Natural killer cell (primary cell): ENCODE measurements around the gene MYO7B. TPM values are rescaled to one million over a fixed set of nuclear protein-coding genes. Genes with fewer than 3 reads are reported as not detected.

Source experiments
- ATAC-seq, 3 donors: fragments of 150-1000 bp in 2 of 3; fragments of 200-7000 bp in 1 of 3; cut with Tn5 transposase; 1 replicate in 1 of 3; 2 replicates in 2 of 3; pipeline ENCODE4 v1.10.0; 2021; ENCODE audit warnings: mild to moderate bottlenecking in 2 of 3, moderate library complexity in 2 of 3
- DNase-seq, 2 donors: peaks; one replicate each; pipeline versions ENCODE4 v3.0.0 to v3.0.0-alpha.2; 2013 to 2021; ENCODE audit warnings: mixed read lengths in 1 of 2
- H3K27ac ChIP-seq: one replicate; pipeline ENCODE4 v1.5.1; 2013; ENCODE audit warnings: mild to moderate bottlenecking, low read length
- H3K27me3 ChIP-seq: one replicate; pipeline ENCODE4 v1.6.1; 2013; ENCODE audit warnings: low read length; ENCODE audit not compliant: control insufficient read depth, insufficient read depth
- H3K36me3 ChIP-seq: one replicate; pipeline ENCODE4 v1.6.1; 2013; ENCODE audit warnings: low read length; ENCODE audit not compliant: control insufficient read depth, insufficient read depth
- H3K4me1 ChIP-seq: one replicate; pipeline ENCODE4 v1.6.1; 2013; ENCODE audit warnings: low read length; ENCODE audit not compliant: control insufficient read depth, insufficient read depth
- H3K4me3 ChIP-seq: one replicate; pipeline ENCODE4 v1.5.1; 2013; ENCODE audit warnings: low read length
- H3K9me3 ChIP-seq: one replicate; pipeline ENCODE4 v1.6.1; 2013; ENCODE audit warnings: low read length; ENCODE audit not compliant: control insufficient read depth, insufficient read depth
- H3K27ac Mint-ChIP-seq, 2 donors: one replicate each; pipeline ENCODE4 v1.8.0; 2022; ENCODE audit warnings: mild to moderate bottlenecking in 2 of 2, mixed read lengths in 2 of 2, moderate library complexity in 1 of 2
- H3K27me3 Mint-ChIP-seq, 2 donors: one replicate each; pipeline ENCODE4 v1.8.0; 2022; ENCODE audit warnings: low read depth in 2 of 2, mixed read lengths in 2 of 2
- H3K36me3 Mint-ChIP-seq: one replicate; pipeline ENCODE4 v1.8.0; 2022; ENCODE audit warnings: mixed read lengths
- H3K4me1 Mint-ChIP-seq, 2 donors: one replicate each; pipeline ENCODE4 v1.8.0; 2022; ENCODE audit warnings: mixed read lengths in 2 of 2
- H3K4me3 Mint-ChIP-seq: one replicate; pipeline ENCODE4 v1.8.0; 2022; ENCODE audit warnings: mild to moderate bottlenecking, moderate library complexity, mixed read lengths
- H3K9me3 Mint-ChIP-seq, 2 donors: one replicate each; pipeline ENCODE4 v1.8.0; 2022; ENCODE audit warnings: mixed read lengths in 2 of 2
- WGBS: methylation state at CpG from one replicate; pipeline ENCODE4 v1.1.7; 2013; ENCODE audit warnings: missing lambda C conversion rate; ENCODE audit not compliant: insufficient coverage; 5-methylcytosine and 5-hydroxymethylcytosine counted together
- intact Hi-C: fragments of 100-400 bp; cut with micrococcal nuclease; formaldehyde crosslinking; loops from one replicate; pipeline ENCODE4 v1.14.2; 2022
- total RNA-seq, 4 donors: library from RNA; stranded (reverse); fragments of 120-200 nt in 1 of 4; gene quantifications; one replicate each; pipeline versions ENCODE4 v1.2.3 to v1.2.4, GENCODE V29; 2013 to 2022
- TF ChIP-seq, protein P1 (sequence below): fragments of 200-600 bp; IDR thresholded peaks from one replicate; pipeline ENCODE4 v1.8.0; 2022; ENCODE audit warnings: antibody characterized with exemption

Gene MYO7B
- total RNA-seq, 3 donors from 2014 or later (not counting 1 experiment from before 2014, with no cell fraction given) = 0.14 to 0.45 (median 0.25) TPM

DNA sequence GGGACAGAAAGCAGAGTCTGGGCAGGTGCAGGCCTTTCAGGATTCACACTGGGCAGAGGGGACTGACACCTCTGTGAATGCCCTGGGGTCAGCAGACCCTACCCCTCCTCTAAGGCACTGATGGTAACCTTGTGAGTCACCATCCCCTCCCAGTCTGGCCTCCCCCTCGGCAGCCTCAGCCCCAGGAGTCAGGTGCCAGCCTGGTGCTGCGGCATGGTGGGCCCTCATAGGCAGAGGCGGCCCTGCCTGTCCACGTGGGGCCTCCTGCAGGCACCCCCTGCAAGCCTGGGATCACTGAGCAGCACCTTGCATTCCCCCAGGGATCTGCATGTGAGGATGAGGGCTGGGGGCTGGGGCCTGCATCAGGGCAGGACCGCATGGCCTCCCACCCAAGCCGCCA is 105.7 kb downstream of the MYO7B start:
- H3K9me3 Mint-ChIP-seq = no peaks in the 10 kb centered on the region
- Histone ChIP-seq H3K4me1 (peaks cover 57% of the 10 kb centered on the region), H3K4me3 (no peak overlapping the region), H3K9me3 (no peaks in the 10 kb centered on the region), H3K27ac (no peak overlapping the region), H3K36me3 (no peaks in the 10 kb centered on the region), H3K27me3 (no peaks in the 10 kb centered on the region)
- WGBS = 80% methylated on average over 6 of the region's 6 CpGs
- ATAC-seq (no peak), DNase-seq (peak in 1 of 2 donors; percentile 28)
- no peaks in the 10 kb centered on the region for H3K27me3 Mint-ChIP-seq
- H3K36me3 Mint-ChIP-seq = no peaks in the 10 kb centered on the region
- no peak overlapping the region for H3K4me3 Mint-ChIP-seq
- H3K27ac Mint-ChIP-seq = no peak overlapping the region
- intact Hi-C loops = no loop called here
- TF ChIP-seq, protein P1, sequence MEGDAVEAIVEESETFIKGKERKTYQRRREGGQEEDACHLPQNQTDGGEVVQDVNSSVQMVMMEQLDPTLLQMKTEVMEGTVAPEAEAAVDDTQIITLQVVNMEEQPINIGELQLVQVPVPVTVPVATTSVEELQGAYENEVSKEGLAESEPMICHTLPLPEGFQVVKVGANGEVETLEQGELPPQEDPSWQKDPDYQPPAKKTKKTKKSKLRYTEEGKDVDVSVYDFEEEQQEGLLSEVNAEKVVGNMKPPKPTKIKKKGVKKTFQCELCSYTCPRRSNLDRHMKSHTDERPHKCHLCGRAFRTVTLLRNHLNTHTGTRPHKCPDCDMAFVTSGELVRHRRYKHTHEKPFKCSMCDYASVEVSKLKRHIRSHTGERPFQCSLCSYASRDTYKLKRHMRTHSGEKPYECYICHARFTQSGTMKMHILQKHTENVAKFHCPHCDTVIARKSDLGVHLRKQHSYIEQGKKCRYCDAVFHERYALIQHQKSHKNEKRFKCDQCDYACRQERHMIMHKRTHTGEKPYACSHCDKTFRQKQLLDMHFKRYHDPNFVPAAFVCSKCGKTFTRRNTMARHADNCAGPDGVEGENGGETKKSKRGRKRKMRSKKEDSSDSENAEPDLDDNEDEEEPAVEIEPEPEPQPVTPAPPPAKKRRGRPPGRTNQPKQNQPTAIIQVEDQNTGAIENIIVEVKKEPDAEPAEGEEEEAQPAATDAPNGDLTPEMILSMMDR = no peak
- H3K4me1 Mint-ChIP-seq = peaks cover 0 to 5% of the 10 kb centered on the region in 2 donors

DNA sequence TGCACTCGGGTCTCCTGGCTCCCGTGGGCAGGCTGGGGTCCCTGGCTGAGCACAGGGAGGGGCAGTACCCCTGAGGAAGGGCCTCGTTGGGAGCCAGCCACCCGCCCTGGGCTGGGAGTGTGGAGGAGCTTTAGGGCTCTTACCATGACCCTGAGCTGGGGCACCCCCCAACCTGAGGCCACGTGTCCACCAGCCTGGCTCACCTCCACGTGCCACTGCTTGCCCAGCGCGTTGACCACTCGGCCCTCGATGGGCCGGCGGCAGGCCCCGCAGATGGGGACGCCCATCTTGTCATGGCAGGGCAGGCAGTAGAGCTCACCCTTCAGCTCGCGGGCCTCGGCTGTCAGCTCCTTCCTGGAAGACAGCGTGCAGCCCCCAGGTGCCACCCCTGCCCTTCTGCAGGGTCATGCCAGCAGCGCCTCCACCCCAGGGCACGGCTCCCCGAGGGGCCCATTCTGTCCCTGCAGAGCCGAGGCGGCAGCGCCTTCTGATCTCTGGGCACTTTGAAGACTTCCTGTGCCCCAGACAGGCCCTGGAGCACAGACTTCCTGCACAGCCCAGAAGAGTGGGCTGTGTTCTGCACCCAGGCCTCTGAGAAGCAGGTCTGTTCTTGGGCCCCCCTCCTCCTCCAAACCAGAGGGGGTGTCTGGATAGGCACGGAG is 106.5 kb downstream of the MYO7B start:
- no peak overlapping the region for H3K27ac Mint-ChIP-seq
- no peak overlapping the region for H3K4me3 ChIP-seq
- no peak overlapping the region for H3K27ac ChIP-seq
- H3K36me3 ChIP-seq = no peaks in the 10 kb centered on the region
- peak in 1 of 2 donors; percentile 77 for DNase-seq
- H3K9me3 Mint-ChIP-seq = no peaks in the 10 kb centered on the region
- peaks cover 55% of the 10 kb centered on the region for H3K4me1 ChIP-seq
- H3K27me3 ChIP-seq = no peaks in the 10 kb centered on the region
- H3K9me3 ChIP-seq = no peaks in the 10 kb centered on the region
- H3K4me1 Mint-ChIP-seq = peaks cover 0 to 10% of the 10 kb centered on the region in 2 donors
- intact Hi-C loops = no loop called here
- H3K27me3 Mint-ChIP-seq = no peaks in the 10 kb centered on the region
- 35% methylated on average over 24 of the region's 25 CpGs for WGBS
- TF ChIP-seq, protein P1 = no peak
- no peaks in the 10 kb centered on the region for H3K36me3 Mint-ChIP-seq
- ATAC-seq = peak in 1 of 3 donors; percentile 55
- no peak overlapping the region for H3K4me3 Mint-ChIP-seq

DNA sequence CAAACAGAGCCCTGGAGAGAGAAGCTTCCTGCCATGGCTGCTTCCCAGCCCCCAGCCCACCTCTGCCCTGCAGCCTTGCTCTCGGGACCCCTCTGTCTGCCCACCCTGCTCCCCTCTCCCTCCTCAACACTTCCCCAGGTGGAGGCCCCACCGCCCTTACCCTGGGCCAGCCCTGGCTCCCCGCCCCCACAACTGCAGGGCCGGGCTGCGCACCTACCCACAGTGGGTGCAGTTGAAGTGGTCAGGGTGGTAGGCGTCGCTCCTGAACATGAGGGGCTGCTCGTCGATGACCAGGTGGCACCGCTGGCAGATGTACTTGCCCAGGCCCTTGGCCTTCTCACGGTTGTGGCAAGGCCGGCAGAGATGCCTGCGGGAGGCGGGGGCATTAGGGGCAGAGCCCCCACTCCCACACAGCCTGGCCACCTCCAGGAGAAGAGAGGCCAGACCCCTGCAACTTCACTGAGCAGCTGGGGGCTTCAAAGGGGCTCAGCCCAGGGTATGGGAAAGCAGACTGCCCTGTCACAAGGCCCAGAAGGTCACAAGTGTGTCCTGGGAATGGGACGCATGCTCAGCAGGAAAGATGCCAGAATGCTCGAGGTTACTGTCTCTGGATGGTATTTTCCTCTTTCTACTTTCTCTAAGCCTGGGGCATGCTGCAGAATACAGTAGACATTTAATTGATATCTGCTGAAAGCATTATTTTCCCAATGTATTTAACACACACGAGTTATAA is 107.4 kb downstream of the MYO7B start:
- Histone ChIP-seq H3K9me3 (no peaks in the 10 kb centered on the region), H3K36me3 (no peaks in the 10 kb centered on the region), H3K27ac (no peak overlapping the region), H3K27me3 (no peaks in the 10 kb centered on the region), H3K4me3 (no peak overlapping the region), H3K4me1 (peaks cover 46% of the 10 kb centered on the region)
- no peak for ATAC-seq
- no peak for DNase-seq
- H3K4me1 Mint-ChIP-seq = peaks cover 0 to 9% of the 10 kb centered on the region in 2 donors
- H3K4me3 Mint-ChIP-seq = no peak overlapping the region
- TF ChIP-seq, protein P1 = no peak
- H3K27ac Mint-ChIP-seq = no peak overlapping the region
- WGBS = 85% methylated on average over 17 of the region's 17 CpGs
- intact Hi-C loops = no loop called here
- H3K9me3 Mint-ChIP-seq = no peaks in the 10 kb centered on the region
- no peaks in the 10 kb centered on the region for H3K27me3 Mint-ChIP-seq
- H3K36me3 Mint-ChIP-seq = no peaks in the 10 kb centered on the region
